Activated naive CD8-positive, alpha-beta T cell treated with anti-CD3 and anti-CD28 coated beads for 36 hours (primary cell): ENCODE results near the gene ZRANB1. TPM values are rescaled to one million over a fixed set of nuclear protein-coding genes. Genes with fewer than 3 reads are reported as not detected.
"Not testable (repeated sequence)": the region's sequence is repeated elsewhere in the genome, so short reads cannot be mapped to it uniquely, and the experiment has no call there.

Experiments
- DNase-seq: peaks from one replicate; pipeline ENCODE4 v3.0.0; 2021
- H3K27ac Mint-ChIP-seq: one replicate; pipeline ENCODE4 v1.8.0; 2022; ENCODE audit warnings: mild to moderate bottlenecking, moderate library complexity, mixed read lengths
- H3K27me3 Mint-ChIP-seq: one replicate; pipeline ENCODE4 v1.8.0; 2022; ENCODE audit warnings: mild to moderate bottlenecking, mixed read lengths
- H3K36me3 Mint-ChIP-seq: one replicate; pipeline ENCODE4 v1.8.0; 2021; ENCODE audit warnings: mild to moderate bottlenecking, mixed read lengths
- H3K4me1 Mint-ChIP-seq: one replicate; pipeline ENCODE4 v1.8.0; 2021; ENCODE audit warnings: mixed read lengths
- H3K4me3 Mint-ChIP-seq: one replicate; pipeline ENCODE4 v1.8.0; 2022; ENCODE audit warnings: mild to moderate bottlenecking, moderate library complexity, mixed read lengths
- H3K9me3 Mint-ChIP-seq: one replicate; pipeline ENCODE4 v1.8.0; 2022; ENCODE audit warnings: mixed read lengths
- total RNA-seq, 2 experiments: library from RNA; stranded (reverse); gene quantifications; one replicate each; pipeline ENCODE4 v1.2.3, GENCODE V29; 2021

Gene ZRANB1
- 10 to 100 TPM; 11.5 to 12.6 TPM for total RNA-seq

- H3K4me3 Mint-ChIP-seq = no peak within 1 kb of the TSS
Measured at GRCh38 chr10:124941823-124942222, at the start of gene ZRANB1. Gene ZRANB1 (plus strand): TSS chr10:124942123. CDS start chr10:124942494, 371 bp downstream.

DNA sequence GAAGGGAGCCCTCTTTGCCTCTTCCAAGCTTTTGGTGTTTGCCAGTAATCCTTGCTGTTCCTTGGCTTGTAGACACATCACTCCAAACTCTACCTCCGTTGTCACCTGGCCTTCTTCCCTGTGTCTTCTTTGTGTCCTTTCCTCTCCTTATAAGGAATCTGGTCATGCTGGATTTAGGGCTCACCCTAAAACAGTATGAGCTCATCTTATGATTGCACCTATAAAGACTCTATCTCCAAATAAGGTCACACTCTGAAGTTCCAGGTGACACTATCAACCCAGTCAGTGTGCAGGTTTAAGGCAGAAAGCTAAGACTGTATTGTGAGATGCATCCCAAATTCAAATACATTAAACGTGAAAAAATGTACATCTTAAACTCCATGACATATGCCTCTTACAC is 49.0 kb upstream of the ZRANB1 start:
- Mint-ChIP-seq H3K27me3 (peaks cover 11% of the 10 kb centered on the region), H3K4me1 (no peaks in the 10 kb centered on the region)

More at GRCh38 chr10:124941823-124942222, at the start of gene ZRANB1:
- Mint-ChIP-seq H3K36me3 (peaks cover 14% of the 10 kb centered on the region), H3K9me3 (no peaks in the 10 kb centered on the region), H3K4me1 (peaks cover 44% of the 10 kb centered on the region), H3K27ac (no peak within 1 kb of the TSS), H3K27me3 (no peaks in the 10 kb centered on the region)
- no peak for DNase-seq

GRCh38 chr10:124894569-124895215 is 47.2 kb upstream of the ZRANB1 start:
- no peak for DNase-seq
- no peaks in the 10 kb centered on the region for H3K36me3 Mint-ChIP-seq
- peaks cover 11% of the 10 kb centered on the region for H3K27me3 Mint-ChIP-seq
- no peaks in the 10 kb centered on the region for H3K4me1 Mint-ChIP-seq
- H3K9me3 Mint-ChIP-seq = no peaks in the 10 kb centered on the region
- H3K27ac Mint-ChIP-seq = no peak overlapping the region
- H3K4me3 Mint-ChIP-seq = no peak overlapping the region

More for the DNA sequence above, 49.0 kb upstream of the ZRANB1 start:
- H3K27ac Mint-ChIP-seq = no peak overlapping the region
- H3K36me3 Mint-ChIP-seq = no peaks in the 10 kb centered on the region
- H3K9me3 Mint-ChIP-seq = no peaks in the 10 kb centered on the region
- no peak for DNase-seq
- H3K4me3 Mint-ChIP-seq = no peak overlapping the region

DNA sequence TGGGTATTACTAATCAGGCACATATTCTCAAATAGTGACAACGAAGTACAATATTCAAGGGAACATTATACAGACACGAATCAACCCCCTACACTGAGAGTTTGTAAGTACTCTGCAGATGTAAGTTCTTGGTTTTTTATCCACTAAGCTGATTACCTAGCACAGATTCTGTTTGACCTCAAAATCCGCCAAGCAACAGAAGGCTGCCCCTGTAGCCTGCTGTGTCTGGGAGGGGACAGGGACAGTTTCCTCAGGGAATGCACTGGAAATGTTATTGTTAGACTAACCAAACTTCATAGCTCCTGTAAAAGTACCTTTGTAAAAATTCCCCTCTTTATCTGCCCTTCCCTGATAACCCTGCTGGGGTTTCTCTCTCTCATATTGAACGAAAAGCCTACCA is 45.2 kb upstream of the ZRANB1 start:
- no peaks in the 10 kb centered on the region for H3K9me3 Mint-ChIP-seq
- H3K36me3 Mint-ChIP-seq = no peaks in the 10 kb centered on the region
- H3K27ac Mint-ChIP-seq = no peak overlapping the region
- H3K4me3 Mint-ChIP-seq = no peak overlapping the region
- H3K4me1 Mint-ChIP-seq = no peaks in the 10 kb centered on the region
- H3K27me3 Mint-ChIP-seq = peaks cover 17% of the 10 kb centered on the region
- DNase-seq = no peak

GRCh38 chr10:124898471-124898870 is 43.5 kb upstream of the ZRANB1 start:
- Mint-ChIP-seq H3K4me3 (no peak overlapping the region), H3K27ac (no peak overlapping the region), H3K36me3 (no peaks in the 10 kb centered on the region), H3K9me3 (no peaks in the 10 kb centered on the region), H3K4me1 (no peaks in the 10 kb centered on the region), H3K27me3 (peaks cover 22% of the 10 kb centered on the region)
- DNase-seq = no peak

GRCh38 chr10:124899151-124899550 is 42.8 kb upstream of the ZRANB1 start:
- no peaks in the 10 kb centered on the region for H3K36me3 Mint-ChIP-seq
- H3K27me3 Mint-ChIP-seq = peaks cover 22% of the 10 kb centered on the region
- no peaks in the 10 kb centered on the region for H3K4me1 Mint-ChIP-seq
- H3K4me3 Mint-ChIP-seq = no peak overlapping the region
- no peak for DNase-seq
- H3K27ac Mint-ChIP-seq = no peak overlapping the region
- H3K9me3 Mint-ChIP-seq = no peaks in the 10 kb centered on the region

DNA sequence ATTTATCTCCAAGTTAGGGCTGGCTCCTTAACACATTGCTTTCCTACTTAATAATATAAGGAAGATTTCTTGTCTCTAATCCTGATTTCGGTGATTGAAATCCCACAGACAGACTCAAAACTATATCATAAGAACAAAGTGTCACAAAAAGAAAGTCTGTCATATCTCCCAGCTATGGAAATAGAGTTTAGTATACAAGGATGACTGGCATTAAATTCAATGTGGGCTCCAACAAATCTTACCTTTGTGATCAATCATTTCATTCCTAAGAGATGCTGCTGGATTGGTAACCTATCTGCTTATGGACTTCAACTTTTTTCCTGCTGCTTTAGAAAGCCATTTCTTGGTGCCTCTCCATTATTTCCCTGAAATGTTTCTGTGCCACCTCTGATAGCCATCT is 39.5 kb upstream of the ZRANB1 start:
- Mint-ChIP-seq H3K4me3 (no peak overlapping the region), H3K36me3 (no peaks in the 10 kb centered on the region), H3K27ac (no peak overlapping the region), H3K9me3 (no peaks in the 10 kb centered on the region), H3K27me3 (peaks cover 16% of the 10 kb centered on the region), H3K4me1 (no peaks in the 10 kb centered on the region)
- DNase-seq = no peak

GRCh38 chr10:124903111-124903510 is 38.8 kb upstream of the ZRANB1 start:
- no peak overlapping the region for H3K4me3 Mint-ChIP-seq
- no peaks in the 10 kb centered on the region for H3K9me3 Mint-ChIP-seq
- H3K27ac Mint-ChIP-seq = no peak overlapping the region
- peaks cover 16% of the 10 kb centered on the region for H3K27me3 Mint-ChIP-seq
- H3K36me3 Mint-ChIP-seq = no peaks in the 10 kb centered on the region
- H3K4me1 Mint-ChIP-seq = no peaks in the 10 kb centered on the region
- DNase-seq = no peak

DNA sequence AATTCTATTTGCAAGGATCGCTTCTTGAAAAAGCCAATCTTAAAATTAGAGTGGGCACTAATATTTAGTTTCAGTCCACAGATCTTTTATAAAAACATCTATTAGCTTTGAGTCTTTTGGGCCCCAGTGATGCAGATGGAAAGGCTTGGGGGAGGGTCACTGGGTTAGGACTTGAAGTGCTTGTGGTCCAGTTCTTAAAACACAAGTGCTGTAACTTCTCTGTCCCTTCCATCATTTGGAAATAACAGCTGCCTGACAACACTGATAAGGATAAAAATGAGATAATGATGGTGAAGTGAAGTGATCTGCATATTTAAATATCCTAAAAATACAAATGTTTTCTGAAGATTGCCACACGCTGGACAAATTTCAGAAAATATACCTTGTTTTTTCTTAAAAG is 37.1 kb upstream of the ZRANB1 start:
- no peak for DNase-seq
- Mint-ChIP-seq H3K4me1 (no peaks in the 10 kb centered on the region), H3K4me3 (no peak overlapping the region), H3K36me3 (no peaks in the 10 kb centered on the region), H3K9me3 (no peaks in the 10 kb centered on the region), H3K27ac (no peak overlapping the region), H3K27me3 (peaks cover 16% of the 10 kb centered on the region)

GRCh38 chr10:124906551-124907001 is 35.3 kb upstream of the ZRANB1 start:
- DNase-seq = no peak
- H3K4me1 Mint-ChIP-seq = peaks cover under 1% of the 10 kb centered on the region

GRCh38 chr10:124909563-124909962 is 32.4 kb upstream of the ZRANB1 start:
- H3K4me1 Mint-ChIP-seq = peaks cover 6% of the 10 kb centered on the region
- no peak overlapping the region for H3K27ac Mint-ChIP-seq
- no peak overlapping the region for H3K4me3 Mint-ChIP-seq
- no peaks in the 10 kb centered on the region for H3K9me3 Mint-ChIP-seq
- H3K27me3 Mint-ChIP-seq = peaks cover 7% of the 10 kb centered on the region
- DNase-seq = no peak
- no peaks in the 10 kb centered on the region for H3K36me3 Mint-ChIP-seq

More at GRCh38 chr10:124906551-124907001, 35.3 kb upstream of the ZRANB1 start:
- Mint-ChIP-seq H3K36me3 (no peaks in the 10 kb centered on the region), H3K4me3 (no peak overlapping the region), H3K9me3 (no peaks in the 10 kb centered on the region), H3K27ac (no peak overlapping the region), H3K27me3 (peaks cover 13% of the 10 kb centered on the region)

DNA sequence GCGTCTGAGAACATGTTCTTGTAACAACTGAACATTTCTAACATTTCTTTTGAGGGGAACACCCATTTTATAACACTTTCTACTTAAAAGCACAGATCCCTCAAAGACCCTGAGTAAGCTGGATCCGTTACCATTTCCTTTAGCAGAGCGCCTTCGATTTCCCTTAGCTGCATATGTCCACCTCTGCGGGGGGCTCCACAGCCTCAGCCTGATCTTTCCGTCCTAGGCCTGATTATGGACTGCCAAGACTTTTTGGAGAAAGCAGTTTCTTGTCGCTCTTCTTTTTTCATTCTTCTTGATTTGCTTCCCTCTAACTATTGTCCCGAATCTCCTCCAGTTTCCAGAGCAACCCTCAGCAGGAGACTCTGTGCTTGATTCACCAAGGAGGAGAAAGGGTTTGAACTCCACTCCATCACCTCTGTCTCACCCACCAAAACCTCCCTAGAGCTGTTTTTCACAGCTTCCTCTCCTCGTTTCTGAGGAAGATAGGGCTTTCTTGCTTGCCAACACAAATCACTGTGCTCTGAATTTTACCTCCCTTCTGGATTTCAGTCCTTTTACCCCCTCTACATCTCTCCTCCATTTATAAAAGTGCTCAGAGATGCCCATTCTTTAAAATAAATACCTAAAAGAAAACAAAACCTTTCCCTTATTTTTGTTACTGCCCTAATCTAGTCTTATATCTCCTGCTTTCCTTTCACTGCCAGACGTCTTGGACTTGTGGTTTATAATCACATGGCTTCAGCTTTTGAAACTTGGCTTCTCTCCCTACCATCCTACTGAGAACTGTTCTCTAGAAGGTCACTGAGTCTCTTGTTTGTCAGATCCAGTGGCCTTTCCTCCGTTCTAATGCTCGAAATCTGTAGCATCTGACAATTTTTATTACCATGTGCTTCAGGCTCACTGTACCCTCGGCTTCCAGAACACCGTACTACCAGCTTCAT is 30.5 kb upstream of the ZRANB1 start:
- Mint-ChIP-seq H3K27me3 (peaks cover 7% of the 10 kb centered on the region), H3K4me3 (no peak overlapping the region), H3K9me3 (no peaks in the 10 kb centered on the region), H3K4me1 (peaks cover 15% of the 10 kb centered on the region), H3K27ac (no peak overlapping the region), H3K36me3 (peaks cover 1% of the 10 kb centered on the region)
- no peak for DNase-seq

DNA sequence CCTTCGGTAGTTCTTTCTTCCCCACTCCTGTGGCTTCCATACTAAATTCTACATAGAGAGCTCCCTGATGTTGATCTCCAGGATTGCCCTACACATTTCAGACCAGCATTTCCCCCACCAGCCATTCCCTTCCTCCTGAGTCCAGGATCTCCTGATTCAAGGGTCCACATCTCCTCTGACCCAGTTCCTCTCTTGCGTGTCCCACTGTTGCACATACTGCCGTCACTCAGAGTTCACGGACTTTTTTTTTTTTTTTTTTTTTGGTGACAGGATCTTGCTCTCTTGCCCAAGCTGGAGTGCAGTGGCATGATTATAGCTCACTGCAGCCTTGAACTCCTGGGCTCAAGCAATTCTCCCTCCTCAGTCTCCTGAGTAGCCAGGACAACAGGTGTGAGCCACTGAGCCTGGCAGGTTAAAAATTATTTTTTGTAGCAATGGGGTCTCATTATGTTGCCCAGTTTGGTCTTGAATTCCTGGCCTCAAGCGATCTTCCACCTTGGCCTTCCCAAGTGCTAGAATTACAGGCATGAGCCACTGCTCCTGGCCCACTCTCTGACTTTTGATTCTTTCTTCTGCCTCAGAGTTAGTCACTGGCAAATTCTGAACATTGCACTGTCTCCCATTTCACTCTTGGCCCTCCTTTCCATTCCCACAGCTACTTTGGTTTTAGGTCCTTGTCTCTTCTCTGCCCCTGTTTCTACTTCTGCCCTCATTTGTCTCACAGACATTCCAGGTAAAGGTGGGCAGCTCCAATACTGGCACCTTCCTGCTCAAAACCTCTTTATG is 29.6 kb upstream of the ZRANB1 start:
- Mint-ChIP-seq H3K27me3 (peaks cover 3% of the 10 kb centered on the region), H3K36me3 (peaks cover 1% of the 10 kb centered on the region), H3K4me1 (peaks cover 15% of the 10 kb centered on the region), H3K9me3 (no peaks in the 10 kb centered on the region), H3K27ac (no peak overlapping the region), H3K4me3 (no peak overlapping the region)
- DNase-seq = no peak

DNA sequence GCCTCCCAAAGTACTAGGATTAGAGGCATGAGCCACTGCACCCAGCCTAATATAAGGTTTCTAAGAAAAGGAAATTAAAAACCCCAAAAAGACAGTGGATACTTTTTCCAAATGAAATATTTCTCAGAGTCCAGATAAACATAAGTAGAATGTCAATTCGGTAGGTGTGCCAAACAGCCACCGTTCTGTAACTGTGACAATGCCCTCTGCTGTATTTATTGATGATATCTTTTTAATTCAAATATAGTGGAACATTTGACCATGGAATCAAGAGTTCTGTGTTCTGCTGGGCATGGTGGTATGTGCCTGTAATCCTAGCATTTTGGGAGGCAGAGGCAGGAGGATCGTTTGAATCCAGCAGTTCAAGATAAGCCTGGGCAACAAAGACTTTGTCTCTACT is 28.8 kb upstream of the ZRANB1 start:
- no peak for DNase-seq
- Mint-ChIP-seq H3K36me3 (peaks cover 1% of the 10 kb centered on the region), H3K4me1 (peaks cover 17% of the 10 kb centered on the region), H3K4me3 (no peak overlapping the region), H3K27ac (no peak overlapping the region), H3K27me3 (peaks cover 3% of the 10 kb centered on the region), H3K9me3 (no peaks in the 10 kb centered on the region)

GRCh38 chr10:124914398-124914797 is 27.5 kb upstream of the ZRANB1 start:
- not testable (repeated sequence) for H3K27me3 Mint-ChIP-seq, H3K27ac Mint-ChIP-seq, DNase-seq, H3K36me3 Mint-ChIP-seq, H3K9me3 Mint-ChIP-seq, H3K4me3 Mint-ChIP-seq
- H3K4me1 Mint-ChIP-seq = peaks cover 26% of the 10 kb centered on the region
